CD14-positive monocyte (primary cell): ENCODE data around the gene NUP214. TPM values are rescaled to one million over a fixed set of nuclear protein-coding genes. Genes with fewer than 3 reads are reported as not detected.

Source experiments
- DNase-seq, 3 donors: peaks; one replicate each; pipeline ENCODE4 v3.0.0-alpha.2; 2011 to 2022
- H2AFZ ChIP-seq: 2 replicates; pipeline ENCODE4 v1.6.0; 2012; ENCODE audit warnings: mild to moderate bottlenecking, low read depth, low read length, inconsistent platforms; ENCODE audit not compliant: insufficient read depth, poor library complexity, severe bottlenecking
- H3K27ac ChIP-seq, 2 donors: 1 replicate in 1 of 2; 2 replicates in 1 of 2; pipeline ENCODE4 v1.5.1; 2012 to 2013; ENCODE audit warnings: low read length in 2 of 2, control low read depth in 1 of 2, inconsistent platforms in 1 of 2, low read depth in 1 of 2, mild to moderate bottlenecking in 1 of 2
- H3K27me3 ChIP-seq, 2 donors: one replicate each; pipeline versions ENCODE4 v1.6.0 to v1.6.1; 2011 to 2013; ENCODE audit warnings: low read length in 2 of 2; ENCODE audit not compliant: control insufficient read depth in 2 of 2, insufficient read depth in 2 of 2
- H3K36me3 ChIP-seq, 2 donors: replicated peaks in 1 of 2; 1 replicate in 1 of 2; 2 replicates in 1 of 2; pipeline versions ENCODE4 v1.5.1 to v1.6.1; 2012 to 2013; ENCODE audit warnings: low read length in 2 of 2, control low read depth in 1 of 2, inconsistent platforms in 1 of 2, mild to moderate bottlenecking in 1 of 2; ENCODE audit not compliant: insufficient read depth in 2 of 2, control insufficient read depth in 1 of 2
- H3K4me1 ChIP-seq, 2 donors: 1 replicate in 1 of 2; 2 replicates in 1 of 2; pipeline versions ENCODE4 v1.5.1 to v1.6.1; 2012 to 2013; ENCODE audit warnings: low read length in 2 of 2, control low read depth in 1 of 2, inconsistent platforms in 1 of 2, mild to moderate bottlenecking in 1 of 2, moderate library complexity in 1 of 2; ENCODE audit not compliant: insufficient read depth in 2 of 2, control insufficient read depth in 1 of 2
- H3K4me2 ChIP-seq: replicated peaks from 2 replicates; pipeline ENCODE3; 2012; ENCODE audit warnings: low read length, moderate library complexity, mild to moderate bottlenecking; ENCODE audit not compliant: poor library complexity, severe bottlenecking; ENCODE audit errors: extremely low read depth
- H3K4me3 ChIP-seq, 3 experiments: fragments of 200-600 bp in 1 of 3; sonication (generic) in 1 of 3; replicated peaks in 1 of 3; 1 replicate in 2 of 3; 2 replicates in 1 of 3; pipeline ENCODE4 v1.5.1; 2011 to 2013; ENCODE audit warnings: low read length in 3 of 3, mild to moderate bottlenecking in 3 of 3, control low read depth in 2 of 3, low read depth in 2 of 3, inconsistent platforms in 1 of 3, moderate library complexity in 1 of 3
- H3K79me2 ChIP-seq: 2 replicates; pipeline ENCODE4 v1.6.0; 2012; ENCODE audit warnings: mild to moderate bottlenecking, control low read depth, inconsistent platforms, low read length, moderate library complexity; ENCODE audit not compliant: insufficient read depth
- H3K9ac ChIP-seq: 2 replicates; pipeline ENCODE4 v1.6.0; 2017; ENCODE audit warnings: low read length, mild to moderate bottlenecking; ENCODE audit not compliant: insufficient read depth, poor library complexity, severe bottlenecking
- H3K9me3 ChIP-seq, 2 donors: replicated peaks in 1 of 2; 1 replicate in 1 of 2; 2 replicates in 1 of 2; pipeline versions ENCODE4 v1.5.1 to v1.6.1; 2012 to 2013; ENCODE audit warnings: low read length in 2 of 2, control low read depth in 1 of 2; ENCODE audit not compliant: control insufficient read depth in 1 of 2, insufficient read depth in 1 of 2
- H4K20me1 ChIP-seq: 2 replicates; pipeline ENCODE4 v1.6.0; 2012; ENCODE audit warnings: mild to moderate bottlenecking, low read length, control low read depth, moderate library complexity; ENCODE audit not compliant: insufficient read depth
- H3K27ac Mint-ChIP-seq, 7 donors: one replicate each; pipeline ENCODE4 v1.8.0; 2020; ENCODE audit warnings: mild to moderate bottlenecking in 7 of 7, mixed read lengths in 7 of 7, moderate library complexity in 6 of 7, inconsistent platforms in 2 of 7
- H3K27me3 Mint-ChIP-seq, 3 donors: one replicate each; pipeline ENCODE4 v1.8.0; 2021 to 2022; ENCODE audit warnings: low read depth in 3 of 3, mild to moderate bottlenecking in 3 of 3, mixed read lengths in 3 of 3, moderate library complexity in 3 of 3, inconsistent platforms in 1 of 3
- H3K36me3 Mint-ChIP-seq, 2 donors: one replicate each; pipeline ENCODE4 v1.8.0; 2020; ENCODE audit warnings: mixed read lengths in 2 of 2, inconsistent platforms in 1 of 2, mild to moderate bottlenecking in 1 of 2
- H3K4me1 Mint-ChIP-seq: one replicate; pipeline ENCODE4 v1.8.0; 2020; ENCODE audit warnings: mild to moderate bottlenecking, mixed read lengths
- H3K4me3 Mint-ChIP-seq, 2 donors: one replicate each; pipeline ENCODE4 v1.8.0; 2020; ENCODE audit warnings: mild to moderate bottlenecking in 2 of 2, mixed read lengths in 2 of 2, moderate library complexity in 1 of 2
- H3K9me3 Mint-ChIP-seq, 7 donors: one replicate each; pipeline ENCODE4 v1.8.0; 2020 to 2022; ENCODE audit warnings: mixed read lengths in 7 of 7, mild to moderate bottlenecking in 6 of 7, moderate library complexity in 6 of 7, inconsistent platforms in 2 of 7
- CTCF ChIP-seq: fragments of 200-600 bp; IDR thresholded peaks from one replicate; pipeline ENCODE4 v1.8.0; 2022; ENCODE audit warnings: antibody characterized with exemption, mild to moderate bottlenecking
- WGBS: methylation state at CpG from one replicate; pipeline ENCODE4 v1.1.5; 2013; ENCODE audit warnings: missing lambda C conversion rate; ENCODE audit not compliant: insufficient coverage; 5-methylcytosine and 5-hydroxymethylcytosine counted together
- intact Hi-C, 2 donors: fragments of 100-400 bp; cut with micrococcal nuclease; formaldehyde crosslinking; loops; one replicate each; pipeline versions ENCODE4 v1.15.0 to v1.15.1; 2023
- polyA plus RNA-seq, 3 donors: library from polyadenylated mRNA; depleted of rRNA in 1 of 3; unstranded in 2 of 3; stranded (reverse) in 1 of 3; fragments of 300-500 nt in 2 of 3; fragments of >200 nt in 1 of 3; fragmentation: Illumina TruSeq in 2 of 3; gene quantifications; 1 replicate in 2 of 3; 2 replicates in 1 of 3; pipeline ENCODE4 v1.2.3, GENCODE V29; 2012 to 2021

NUP214 gene
- polyA plus RNA-seq, 3 donors, result 94.9 to 329 (median 214) TPM

DNA sequence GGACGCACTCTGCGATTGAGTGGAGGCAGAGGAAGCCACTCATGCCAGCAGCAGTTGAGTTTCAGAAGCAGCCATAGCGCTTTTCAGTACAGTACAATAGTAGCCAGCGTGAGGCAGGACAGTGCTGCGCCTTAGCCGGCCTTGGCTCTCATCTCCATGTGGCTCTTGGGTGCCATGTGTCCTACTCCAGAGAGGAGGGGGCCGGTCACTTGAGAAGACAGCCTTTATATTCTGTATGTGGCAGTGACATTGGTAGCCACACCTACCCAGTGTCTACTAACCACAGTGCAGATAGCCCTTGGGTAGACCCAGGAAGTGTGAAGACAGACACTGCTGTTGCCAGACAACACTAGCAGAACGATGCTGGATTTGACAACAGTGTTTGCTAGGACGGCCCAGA, 108.6 kb downstream of the NUP214 start:
- Mint-ChIP-seq H3K4me1 (peaks cover 57% of the 10 kb centered on the region), H3K9me3 (no peaks in the 10 kb centered on the region), H3K27me3 (no peaks in the 10 kb centered on the region), H3K36me3 (peaks cover 56 to 66% of the 10 kb centered on the region in 2 donors), H3K4me3 (no peak overlapping the region), H3K27ac (peak overlapping the region in 3 of 7 donors; percentile 13 to 69 (median 25))
- peak overlapping the region in 1 of 2 donors; percentile 18 for H3K27ac ChIP-seq
- intact Hi-C loops, result no loop called here
- no peak overlapping the region for H3K4me3 ChIP-seq
- 98% methylated on average over 8 of the region's 9 CpGs for WGBS
- no peak for TF ChIP-seq CTCF
- no peak overlapping the region for H3K4me2 ChIP-seq
- H4K20me1 ChIP-seq, result peaks cover 54% of the 10 kb centered on the region
- peaks cover 56 to 67% of the 10 kb centered on the region in 2 donors for H3K36me3 ChIP-seq
- peaks cover 35 to 40% of the 10 kb centered on the region in 2 donors for H3K4me1 ChIP-seq
- no peak overlapping the region for H3K9ac ChIP-seq
- DNase-seq, result no peak
- no peak overlapping the region for H2AFZ ChIP-seq
- H3K27me3 ChIP-seq, result no peaks in the 10 kb centered on the region
- H3K9me3 ChIP-seq, result no peaks in the 10 kb centered on the region
- H3K79me2 ChIP-seq, result peaks cover 46% of the 10 kb centered on the region

- no peak overlapping the region for H2AFZ ChIP-seq
- H3K4me1 ChIP-seq, result peaks cover 34 to 39% of the 10 kb centered on the region in 2 donors
Observed at GRCh38 chr9:131234799-131235479, 109.6 kb downstream of the NUP214 start.

More at GRCh38 chr9:131234799-131235479, 109.6 kb downstream of the NUP214 start:
- peak overlapping the region in 5 of 7 donors; percentile 6 to 72 (median 42) for H3K27ac Mint-ChIP-seq
- Histone ChIP-seq H3K27ac (peak overlapping the region in 1 of 2 donors; percentile 89), H3K27me3 (no peaks in the 10 kb centered on the region), H3K4me3 (no peak overlapping the region), H3K4me2 (no peak overlapping the region), H3K9me3 (no peaks in the 10 kb centered on the region), H3K9ac (no peak overlapping the region), H3K36me3 (peaks cover 56 to 62% of the 10 kb centered on the region in 2 donors), H3K79me2 (peaks cover 42% of the 10 kb centered on the region), H4K20me1 (peaks cover 46% of the 10 kb centered on the region)
- H3K4me3 Mint-ChIP-seq, result no peak overlapping the region
- intact Hi-C loops, result loop anchor here (5.0 kb wide), 1 partner anchor 42 kb away; the partner anchor contains the start of gene FAM78A (in 2 of the 2)
- H3K9me3 Mint-ChIP-seq, result no peaks in the 10 kb centered on the region
- peaks cover 57 to 66% of the 10 kb centered on the region in 2 donors for H3K36me3 Mint-ChIP-seq
- DNase-seq, result no peak
- WGBS, result 95% methylated on average over 5 of the region's 16 CpGs
- no peak for TF ChIP-seq CTCF
- H3K4me1 Mint-ChIP-seq, result peaks cover 56% of the 10 kb centered on the region
- peaks cover 0 to 1% (median 0%) of the 10 kb centered on the region in 3 donors for H3K27me3 Mint-ChIP-seq
